Heart left ventricle (tissue), 13 donors: ENCODE results near the gene NOS1AP.

Source experiments
- CTCF ChIP-seq, 12 donors: fragments of 200-600 bp; sonication (generic) in 4 of 12; IDR thresholded peaks; one replicate each; pipeline versions ENCODE4 v1.5.0 to v1.8.0; 2018 to 2022; ENCODE audit warnings: antibody characterized with exemption in 12 of 12, mild to moderate bottlenecking in 5 of 12
- POLR2A ChIP-seq, 2 donors: fragments of 450-650 bp; IDR thresholded peaks; one replicate each; pipeline ENCODE4 v1.6.1; 2017; ENCODE audit warnings: antibody characterized with exemption in 2 of 2, mild to moderate bottlenecking in 2 of 2, moderate library complexity in 2 of 2
- donor health status: ischemic (EF 13 %, LVEDD 7.1; RV severe dilation, severe dysfunction).
- donor health status: DM: no; HTN: yes; CAD: no.
- donor health status: DM: no; HTN: no; CAD: no.
- donor health status: ischemic (EF 25% LVEDD 6.9; RV normal size, moderate dysfunction).
- donor health status: ischemic (EF 25% LVEDD 5.7; RV mildly dilated, moderate dysfunction).
- donor health status: ischemic (EF 35%, LVEDD 5.7; RV mildly dilated, moderate dysfunction).
- donor health status: nonischemic (EF 11% LVEDD 7.7; RV severe dilation, severe dysfunction).
- donor health status: DM: yes; HTN: yes; CAD: no.
- donor health status: PGD.
- donor health status: ischemic (EF 29% LVEDD 5.4; RV normal size, mild dysfunction).
- donor health status: nonischemic (EF 23%, LVEDD 6.1; RV moderate dilation, normal function).

- TF ChIP-seq CTCF (IDR thresholded peaks at IDR 0.05), result no peak
- no peak for TF ChIP-seq POLR2A (IDR thresholded peaks at IDR 0.05)
These were observed 302.9 kb downstream of the NOS1AP start for GRCh38 chr1:162372159-162373071.
